Calu3 (cell line): ENCODE results near the gene ZNF830. TPM values are rescaled to one million over a fixed set of nuclear protein-coding genes. Genes with fewer than 3 reads are reported as not detected.
A peak's percentile ranks its signal among the peaks of the same experiment; 100 is the strongest.

Experiments used
- Bru-seq: library from RNA; stranded (reverse); fragments of 400-500 nt; gene quantifications from one replicate; lab custom pipeline; 2021; lab: Mats Ljungman, UMichigan
- BruChase-seq, 2 experiments: library from RNA; stranded (reverse); fragments of 400-500 nt; gene quantifications; one replicate each; lab custom pipeline; 2021; lab: Mats Ljungman, UMichigan
- BruUV-seq: library from RNA; stranded (reverse); fragments of 400-500 nt; replicated peaks from 2 replicates; lab custom pipeline; 2021; lab: Mats Ljungman, UMichigan
- CTCF ChIA-PET: fragments of 300-600 bp; sonication (Branson Sonifier 250); formaldehyde crosslinking; loops from one replicate; lab custom pipeline; 2022; ENCODE audit warnings: antibody characterized with exemption; lab: Charles Lee
- DNase-seq: peaks from one replicate; pipeline ENCODE4 v3.0.0; 2022
- H3K27ac Mint-ChIP-seq: one replicate; pipeline ENCODE4 v1.8.0; 2022; ENCODE audit warnings: mixed read lengths; ENCODE audit not compliant: unreplicated experiment
- H3K27me3 Mint-ChIP-seq: one replicate; pipeline ENCODE4 v1.8.0; 2022; ENCODE audit warnings: mixed read lengths; ENCODE audit not compliant: unreplicated experiment
- H3K36me3 Mint-ChIP-seq: one replicate; pipeline ENCODE4 v1.8.0; 2022; ENCODE audit warnings: mild to moderate bottlenecking, moderate library complexity, mixed read lengths; ENCODE audit not compliant: insufficient read depth, unreplicated experiment
- H3K4me1 Mint-ChIP-seq: one replicate; pipeline ENCODE4 v1.8.0; 2022; ENCODE audit warnings: mild to moderate bottlenecking, low read depth, mixed read lengths; ENCODE audit not compliant: unreplicated experiment
- H3K4me3 Mint-ChIP-seq: one replicate; pipeline ENCODE4 v1.8.0; 2022; ENCODE audit warnings: mild to moderate bottlenecking, low read depth, moderate library complexity, mixed read lengths; ENCODE audit not compliant: unreplicated experiment
- H3K9me3 Mint-ChIP-seq: one replicate; pipeline ENCODE4 v1.8.0; 2022; ENCODE audit warnings: low read depth, mixed read lengths; ENCODE audit not compliant: unreplicated experiment
- CTCF ChIP-seq: fragments of 200-600 bp; IDR thresholded peaks from one replicate; pipeline ENCODE4 v1.8.0; 2022; ENCODE audit warnings: antibody characterized with exemption; ENCODE audit not compliant: unreplicated experiment
- intact Hi-C: fragments of 100-400 bp; cut with micrococcal nuclease; formaldehyde crosslinking; loops from one replicate; pipeline ENCODE4 v1.10.0; 2022; ENCODE audit not compliant: unreplicated experiment
- long read RNA-seq: library from polyadenylated mRNA; stranded (forward); transcript quantifications from one replicate; pipeline ENCODE4 v2.0.0, GENCODE V29; 2022
- total RNA-seq: library from RNA; stranded (reverse); gene quantifications from 2 replicates; pipeline ENCODE4 v1.2.3, GENCODE V29; 2022

Gene ZNF830
- total RNA-seq = 14.6 and 18.9 TPM in 2 replicates
- Bru-seq, nascent RNA = percentile 89 among the genes with signal in this experiment
- percentile 95 among the genes with signal in this experiment for BruChase-seq, experiment 1, labeled RNA remaining after a 6-hour chase
- BruChase-seq, experiment 2, labeled RNA remaining after a 2-hour chase = percentile 92 among the genes with signal in this experiment
- long read RNA-seq, transcript ZNF830-201 (1 exons, 2,246 nt) = major isoform, 12 of 13 reads
- long read RNA-seq, partial matches to known transcripts = 0 of 13 reads
- long read RNA-seq, other reads (novel, unspliced or antisense) = 0 of 13 reads

- H3K4me3 Mint-ChIP-seq = peak within 1 kb of the TSS; percentile 93
- H3K9me3 Mint-ChIP-seq = peaks cover 6% of the 10 kb centered on the region
- peak within 1 kb of the TSS; percentile 100 for H3K27ac Mint-ChIP-seq
- intact Hi-C loops = no loop called here
- CTCF ChIA-PET = interaction anchor here (0.6 to 0.7 kb wide), 2 partner anchors 57 to 465 kb away, joined by 3 read pairs; no protein-coding TSS in a partner anchor
- H3K4me1 Mint-ChIP-seq = peaks cover 16% of the 10 kb centered on the region
- TF ChIP-seq CTCF = no peak
- H3K27me3 Mint-ChIP-seq = peaks cover 10% of the 10 kb centered on the region
- H3K36me3 Mint-ChIP-seq = peaks cover 21% of the 10 kb centered on the region
- peak; percentile 85 for DNase-seq
- TSS peak; percentile 63 for BruUV-seq
Measured at GRCh38 chr17:34961093-34961911, at the start of gene ZNF830, which contains the start of gene CCT6B. Gene ZNF830 (plus strand): TSS chr17:34961540. CDS start chr17:34961567, 27 bp downstream. Gene CCT6B (minus strand): TSS chr17:34961460. CDS start chr17:34961393, 67 bp downstream.

- H3K27ac Mint-ChIP-seq = no peak overlapping the region
- no peak for DNase-seq
- BruUV-seq = no TSS peak
- no peaks in the 10 kb centered on the region for H3K36me3 Mint-ChIP-seq
- CTCF ChIA-PET = no interaction called here
- no peak overlapping the region for H3K4me3 Mint-ChIP-seq
- no peak for TF ChIP-seq CTCF
- H3K9me3 Mint-ChIP-seq = no peaks in the 10 kb centered on the region
- intact Hi-C loops = no loop called here
- H3K27me3 Mint-ChIP-seq = peaks cover 55% of the 10 kb centered on the region
- no peaks in the 10 kb centered on the region for H3K4me1 Mint-ChIP-seq
Measured at GRCh38 chr17:34913001-34913400, 48.3 kb upstream of the ZNF830 start.

- H3K4me1 Mint-ChIP-seq = no peaks in the 10 kb centered on the region
- H3K27ac Mint-ChIP-seq = no peak overlapping the region
- H3K4me3 Mint-ChIP-seq = no peak overlapping the region
- H3K9me3 Mint-ChIP-seq = no peaks in the 10 kb centered on the region
- BruUV-seq = no TSS peak
- peaks cover 46% of the 10 kb centered on the region for H3K27me3 Mint-ChIP-seq
- CTCF ChIA-PET = no interaction called here
- no peak for TF ChIP-seq CTCF
- intact Hi-C loops = no loop called here
- H3K36me3 Mint-ChIP-seq = no peaks in the 10 kb centered on the region
- no peak for DNase-seq
Measured at GRCh38 chr17:34916120-34916519, 45.2 kb upstream of the ZNF830 start.

- TF ChIP-seq CTCF = no peak
- H3K27me3 Mint-ChIP-seq = peaks cover 34% of the 10 kb centered on the region
- CTCF ChIA-PET = no interaction called here
- no peaks in the 10 kb centered on the region for H3K4me1 Mint-ChIP-seq
- no TSS peak for BruUV-seq
- H3K27ac Mint-ChIP-seq = no peak overlapping the region
- H3K9me3 Mint-ChIP-seq = no peaks in the 10 kb centered on the region
- no peak overlapping the region for H3K4me3 Mint-ChIP-seq
- intact Hi-C loops = no loop called here
- H3K36me3 Mint-ChIP-seq = no peaks in the 10 kb centered on the region
- no peak for DNase-seq
Measured at GRCh38 chr17:34917381-34917780, 44.0 kb upstream of the ZNF830 start.
